ENCODE measurements around the gene DAND5.
A peak's percentile ranks its signal among the peaks of the same experiment; 100 is the strongest.
"Not testable (repeated sequence)": the region's sequence is repeated elsewhere in the genome, so short reads cannot be mapped to it uniquely, and the experiment has no call there.

Gene DAND5

GRCh38 chr19:12956446-12957388 lies 12.7 kb upstream of the DAND5 start, which contains the start of gene GADD45GIP1:
TSS of gene GADD45GIP1 (minus strand) at chr19:12957223. CDS start at chr19:12957212, 11 bp downstream.
- in situ Hi-C loops (cut with MboI; ENCODE audit: low pct_unique_long_range_greater_than_20kb, low sequenced_read_pairs) = no loop called here
- DNase-seq = peak; percentile 88

- in situ Hi-C loops (cut with MboI; ENCODE audit: low pct_unique_long_range_greater_than_20kb, low sequenced_read_pairs); DNase-seq: not testable (repeated sequence)
Measured at GRCh38 chr19:12957389-12957952, 11.9 kb upstream of the DAND5 start.

GRCh38 chr19:12959481-12959880 lies 9.9 kb upstream of the DAND5 start:
- no peak for DNase-seq
- in situ Hi-C loops (cut with MboI; ENCODE audit: low pct_unique_long_range_greater_than_20kb, low sequenced_read_pairs) = no loop called here

GRCh38 chr19:12965017-12965811 lies 4.2 kb upstream of the DAND5 start:
- in situ Hi-C loops (cut with MboI; ENCODE audit: low pct_unique_long_range_greater_than_20kb, low sequenced_read_pairs) = no loop called here
- peak; percentile 90 for DNase-seq

GRCh38 chr19:12965812-12966135 lies 3.6 kb upstream of the DAND5 start:
- DNase-seq = no peak
- in situ Hi-C loops (cut with MboI; ENCODE audit: low pct_unique_long_range_greater_than_20kb, low sequenced_read_pairs) = no loop called here

- DNase-seq = no peak
- in situ Hi-C loops (cut with MboI; ENCODE audit: low pct_unique_long_range_greater_than_20kb, low sequenced_read_pairs) = no loop called here
Measured at GRCh38 chr19:12967907-12968306, 1.5 kb upstream of the DAND5 start.

DNA sequence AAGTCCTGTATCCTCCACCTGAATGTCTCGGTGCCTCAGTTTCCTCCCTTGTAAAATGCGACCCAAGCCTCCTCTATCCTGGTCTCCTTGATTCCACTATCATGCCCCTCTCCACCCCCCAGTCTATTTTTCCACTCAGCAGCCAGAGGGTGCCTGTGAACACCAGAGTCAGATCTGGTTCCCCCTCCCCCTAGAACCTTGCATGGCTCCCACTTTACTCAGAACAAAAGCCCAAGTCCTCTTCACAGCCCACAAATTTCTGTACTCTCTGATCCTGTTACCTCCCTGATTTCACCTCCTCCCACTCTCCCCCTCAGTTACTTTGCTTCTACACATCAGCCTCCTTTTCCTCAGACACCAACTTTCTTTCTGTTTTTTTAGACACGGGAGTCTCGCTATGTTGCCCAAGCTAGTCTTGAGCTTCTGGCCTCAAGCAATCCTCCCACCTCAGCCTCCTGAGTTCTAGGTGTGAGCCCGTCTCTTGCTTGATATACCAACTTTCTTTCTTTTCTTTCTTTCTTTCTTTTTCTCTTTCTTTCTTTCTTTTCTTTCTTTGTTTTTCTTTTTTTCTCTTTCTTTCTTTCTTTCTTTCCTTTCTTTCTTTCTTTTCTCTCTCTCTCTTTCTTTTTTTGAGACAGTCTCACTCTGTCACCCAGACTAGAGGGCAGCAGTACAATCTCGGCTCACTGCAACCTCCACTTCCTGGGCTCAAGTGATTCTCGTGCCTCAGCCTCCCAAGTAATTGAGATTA lies 869 bp downstream of the DAND5 start:
- in situ Hi-C loops (cut with MboI; ENCODE audit: low pct_unique_long_range_greater_than_20kb, low sequenced_read_pairs) = no loop called here
- no peak for DNase-seq

DNA sequence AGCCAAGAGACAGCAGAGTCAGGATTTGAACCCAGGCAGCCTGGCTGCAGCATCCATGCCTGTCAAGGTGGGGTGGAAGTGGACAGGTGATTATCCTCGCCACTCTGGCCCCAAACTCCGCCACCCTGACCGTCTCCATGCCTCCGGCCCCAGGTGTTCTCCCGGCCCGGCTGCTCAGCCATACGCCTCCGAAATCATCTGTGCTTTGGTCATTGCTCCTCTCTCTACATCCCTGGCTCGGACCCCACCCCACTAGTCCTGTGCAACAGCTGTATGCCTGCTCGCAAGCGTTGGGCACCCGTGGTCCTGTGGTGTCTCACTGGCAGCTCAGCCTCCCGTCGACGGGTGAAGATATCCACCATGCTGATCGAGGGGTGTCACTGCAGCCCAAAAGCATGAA lies 3.9 kb downstream of the DAND5 start:
- in situ Hi-C loops (cut with MboI; ENCODE audit: low pct_unique_long_range_greater_than_20kb, low sequenced_read_pairs) = no loop called here
- DNase-seq = no peak

DNA sequence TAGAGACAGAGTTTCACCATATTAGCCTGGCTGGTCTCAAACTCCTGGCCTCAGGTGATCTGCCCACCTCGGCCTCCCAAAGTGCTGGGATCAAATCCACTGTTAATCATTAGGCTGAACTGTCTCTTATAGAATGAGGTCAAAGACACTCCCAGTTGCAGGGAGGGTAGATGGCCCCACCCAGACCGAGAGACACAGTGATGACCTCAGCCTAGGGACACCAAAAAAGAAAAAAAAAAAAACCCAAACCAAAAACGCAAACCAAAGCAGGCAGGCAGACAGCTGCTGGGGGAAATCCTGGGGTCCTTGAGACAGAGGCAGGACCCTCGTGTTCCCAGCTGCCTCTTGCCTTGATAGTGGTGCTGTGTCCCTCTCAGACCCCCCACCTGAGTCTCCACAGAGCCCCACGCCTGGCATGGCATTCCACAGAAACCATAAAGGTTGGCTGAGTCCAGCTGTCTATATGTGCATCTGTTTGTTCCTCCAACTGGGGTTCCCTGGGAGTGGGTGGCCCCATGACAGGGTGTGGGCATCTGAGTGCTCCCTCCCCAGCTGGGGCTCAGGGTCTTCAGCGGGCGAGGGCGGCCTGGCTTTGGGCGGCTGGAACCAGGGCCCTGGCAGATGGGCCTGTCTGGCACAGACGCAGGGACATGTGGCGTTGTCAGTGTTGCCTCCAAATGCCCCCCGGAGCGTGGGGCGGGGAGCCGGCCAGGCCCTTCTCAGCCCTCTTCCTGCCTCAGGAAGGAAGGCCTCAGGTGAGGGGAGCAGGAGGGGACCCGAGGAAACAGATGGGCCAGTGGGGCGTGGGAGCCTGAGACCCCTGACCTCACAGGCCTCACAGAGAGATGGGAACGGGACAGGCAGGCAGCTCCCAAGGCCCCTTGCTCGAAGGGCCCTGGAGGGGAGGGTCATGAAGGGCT lies 5.2 kb downstream of the DAND5 start:
- in situ Hi-C loops (cut with MboI; ENCODE audit: low pct_unique_long_range_greater_than_20kb, low sequenced_read_pairs) = loop anchor here (25.0 kb wide), 1 partner anchor 113 kb away; no protein-coding TSS in a partner anchor
- DNase-seq = no peak

DNA sequence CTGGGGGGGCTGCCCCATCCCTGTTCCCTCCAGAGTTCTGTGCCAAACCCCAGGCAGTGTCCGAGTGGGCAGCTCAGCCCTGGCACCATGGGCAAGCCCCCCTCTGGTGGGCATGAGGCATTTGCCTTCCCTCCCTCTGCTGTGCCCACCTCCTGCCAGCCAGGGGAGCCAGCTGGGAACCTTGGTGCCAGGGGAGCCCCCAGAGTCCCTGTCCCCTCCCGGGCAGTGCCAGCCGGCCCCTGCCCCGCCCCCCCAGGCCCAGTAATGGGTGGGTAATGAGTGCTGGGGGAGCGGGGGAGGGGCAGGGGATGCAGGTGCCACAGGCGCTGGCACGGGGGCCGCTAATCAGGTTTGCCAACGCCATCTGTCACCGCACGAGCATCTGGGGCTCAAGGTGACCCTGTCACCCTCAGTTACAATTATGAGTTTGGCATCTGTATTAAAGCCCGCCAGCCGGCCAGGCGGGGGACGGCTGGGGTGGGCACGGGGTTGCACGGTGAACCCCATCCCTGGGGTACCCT lies 5.9 kb downstream of the DAND5 start:
- no peak for DNase-seq
- in situ Hi-C loops (cut with MboI; ENCODE audit: low pct_unique_long_range_greater_than_20kb, low sequenced_read_pairs) = loop anchor here (25.0 kb wide), 1 partner anchor 112 kb away; no protein-coding TSS in a partner anchor

DNA sequence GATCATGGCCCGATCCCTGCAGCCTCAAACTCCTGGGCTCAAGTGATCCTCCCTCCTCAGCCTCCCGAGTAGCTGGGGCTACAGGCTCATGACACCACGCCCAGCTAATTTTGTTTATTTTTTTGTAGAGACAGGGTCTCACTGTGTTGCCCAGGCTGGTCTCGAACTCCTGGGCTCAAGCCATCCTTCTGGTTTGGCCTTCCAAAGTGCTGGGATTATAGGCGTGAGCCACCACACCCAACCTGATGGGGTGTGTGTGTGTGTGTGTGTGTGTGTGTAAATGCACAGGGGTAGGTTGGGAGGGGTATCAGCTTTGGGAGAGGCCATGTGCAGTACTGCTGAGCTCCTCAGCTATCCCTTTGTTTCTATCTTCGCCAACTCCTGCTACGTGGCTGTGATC lies 6.7 kb downstream of the DAND5 start:
- DNase-seq = not testable (repeated sequence)
- in situ Hi-C loops (cut with MboI; ENCODE audit: low pct_unique_long_range_greater_than_20kb, low sequenced_read_pairs) = loop anchor here (25.0 kb wide), 1 partner anchor 111 kb away; no protein-coding TSS in a partner anchor

- in situ Hi-C loops (cut with MboI; ENCODE audit: low pct_unique_long_range_greater_than_20kb, low sequenced_read_pairs) = loop anchor here (25.0 kb wide), 1 partner anchor 107 kb away; no protein-coding TSS in a partner anchor
- no peak for DNase-seq
Measured at GRCh38 chr19:12979974-12980373, 10.6 kb downstream of the DAND5 start.

- no peak for DNase-seq
- in situ Hi-C loops (cut with MboI; ENCODE audit: low pct_unique_long_range_greater_than_20kb, low sequenced_read_pairs) = loop anchor here (25.0 kb wide), 1 partner anchor 105 kb away; no protein-coding TSS in a partner anchor
Measured at GRCh38 chr19:12982648-12983047, 13.3 kb downstream of the DAND5 start.

DNA sequence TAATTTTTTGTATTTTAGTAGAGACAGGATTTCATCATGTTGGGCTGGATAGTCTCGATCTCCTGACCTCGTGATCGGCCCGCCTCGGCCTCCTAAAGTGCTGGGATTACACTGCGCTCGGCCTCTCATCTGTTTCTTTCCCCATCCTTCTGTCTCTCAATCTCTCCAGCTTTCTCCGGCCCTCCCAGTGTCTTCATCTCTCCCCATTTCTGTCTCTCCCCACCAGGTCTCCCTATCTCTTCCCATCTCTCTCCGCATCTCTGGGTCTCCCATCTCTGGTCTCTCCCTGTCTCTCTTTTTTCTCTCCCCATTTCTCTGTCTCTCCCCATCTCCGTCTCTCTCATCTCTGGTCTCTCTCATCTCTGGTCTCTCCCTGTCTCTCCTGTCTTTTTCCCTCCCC lies 13.7 kb downstream of the DAND5 start:
- in situ Hi-C loops (cut with MboI; ENCODE audit: low pct_unique_long_range_greater_than_20kb, low sequenced_read_pairs) = loop anchor here (25.0 kb wide), 1 partner anchor 104 kb away; no protein-coding TSS in a partner anchor
- DNase-seq = no peak

DNA sequence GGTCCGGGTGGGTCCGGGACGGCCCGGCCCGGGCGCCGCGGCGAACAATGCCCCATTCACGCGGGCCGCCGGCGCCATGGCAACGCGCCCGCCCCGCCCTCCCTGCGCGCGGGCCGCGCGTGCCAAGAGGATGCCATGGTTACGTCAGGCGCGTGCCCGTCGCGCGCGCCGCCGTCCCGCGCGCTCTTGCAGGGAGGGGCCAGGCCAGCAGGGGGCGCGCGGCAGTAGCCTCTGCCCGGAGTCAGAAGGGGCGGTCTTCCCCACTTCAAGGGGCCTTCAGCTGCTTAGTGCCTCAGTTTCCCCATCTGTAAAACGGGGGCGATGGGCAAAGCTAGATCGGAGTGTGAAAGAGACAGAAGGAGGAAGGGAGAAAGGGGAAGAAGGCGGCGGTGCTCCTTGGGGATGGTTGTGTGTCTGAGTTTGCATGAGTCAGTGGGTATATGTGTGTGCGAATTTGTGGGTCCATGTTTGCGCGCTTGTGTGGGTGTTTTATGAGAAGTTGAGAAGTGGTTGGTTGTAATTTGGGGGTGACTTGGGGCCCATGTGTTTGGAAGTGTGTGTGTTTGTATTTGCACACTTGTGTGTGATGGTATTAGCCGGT lies 14.3 kb downstream of the DAND5 start:
- in situ Hi-C loops (cut with MboI; ENCODE audit: low pct_unique_long_range_greater_than_20kb, low sequenced_read_pairs) = loop anchor here (25.0 kb wide), 1 partner anchor 104 kb away; no protein-coding TSS in a partner anchor
- DNase-seq = peak; percentile 91

DNA sequence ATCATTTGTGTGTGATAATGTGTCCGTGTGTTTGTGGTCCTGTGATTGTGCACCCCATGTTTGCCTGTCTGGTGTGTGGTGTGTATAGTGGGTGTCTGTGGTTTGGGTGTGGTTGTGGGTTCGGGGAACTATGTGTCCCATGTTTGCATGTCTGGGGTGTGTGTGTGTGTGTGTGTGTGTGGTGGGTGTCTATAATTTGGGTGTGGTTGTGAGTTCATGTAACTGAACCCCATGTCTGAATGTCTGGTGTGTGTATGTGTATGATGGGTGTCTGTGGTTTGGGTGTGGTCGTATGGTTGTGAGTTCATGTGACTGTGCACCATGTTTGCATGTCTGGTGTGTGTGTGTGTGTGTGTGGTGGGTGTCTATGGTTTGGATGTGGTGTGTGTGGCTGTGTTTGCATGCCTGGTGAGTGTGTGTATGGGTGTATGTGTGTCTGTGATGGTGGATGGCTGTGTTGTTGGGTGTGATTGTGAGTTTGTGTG lies 14.8 kb downstream of the DAND5 start:
- in situ Hi-C loops (cut with MboI; ENCODE audit: low pct_unique_long_range_greater_than_20kb, low sequenced_read_pairs) = loop anchor here (25.0 kb wide), 1 partner anchor 103 kb away; no protein-coding TSS in a partner anchor
- no peak for DNase-seq

- in situ Hi-C loops (cut with MboI; ENCODE audit: low pct_unique_long_range_greater_than_20kb, low sequenced_read_pairs) = loop anchor here (25.0 kb wide), 1 partner anchor 103 kb away; no protein-coding TSS in a partner anchor
- DNase-seq = no peak
Measured at GRCh38 chr19:12984683-12985048, 15.3 kb downstream of the DAND5 start.
